ENCODE data around the gene TSPYL4. TPM values are rescaled to one million over a fixed set of nuclear protein-coding genes. Genes with fewer than 3 reads are reported as not detected.

The TSPYL4 gene
- total RNA-seq, 1 experiment from 2014 or later: 15.3 TPM

GRCh38 chr6:116234689-116235088 lies 19.2 kb downstream of the TSPYL4 start (continued):
- TF ChIP-seq FOXK1 (CRISPR knock-in tag; IDR thresholded peaks at IDR 0.05) (no peak), ELF4 (CRISPR knock-in tag; IDR thresholded peaks at IDR 0.05; ENCODE audit: low read depth) (no peak), ZNF423 (CRISPR knock-in tag; IDR thresholded peaks at IDR 0.05) (no peak), ZNF416 (CRISPR knock-in tag; IDR thresholded peaks at IDR 0.05) (no peak)

DNA sequence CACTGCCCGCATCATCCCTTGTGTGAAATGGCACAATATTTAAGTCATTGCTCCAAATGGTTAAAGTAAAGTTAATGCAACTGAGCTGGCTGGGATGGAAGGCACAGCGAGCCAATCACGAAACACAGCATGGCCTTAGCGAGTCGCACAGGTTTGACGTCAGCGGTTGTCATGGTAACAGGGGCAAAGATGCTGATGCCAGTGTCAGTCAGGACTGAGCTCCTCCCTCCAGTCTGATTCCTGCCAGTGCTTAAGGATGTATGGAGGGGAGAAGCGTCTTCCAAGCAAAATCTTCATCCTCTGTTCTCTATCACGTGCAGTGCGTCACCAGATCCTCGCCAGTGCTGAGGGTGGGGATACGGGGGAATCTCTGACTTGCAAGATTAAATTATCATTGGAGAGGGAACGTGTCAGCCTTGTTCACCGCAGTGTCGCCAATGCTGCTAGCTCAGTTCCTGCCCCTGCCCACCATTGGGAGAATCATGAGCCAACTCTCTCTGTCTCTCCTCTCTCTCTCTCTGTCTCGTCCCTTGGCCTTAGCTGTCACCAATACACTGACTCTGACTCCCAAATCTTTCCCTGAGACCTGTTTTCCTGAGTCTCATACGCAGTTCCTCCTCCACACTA lies 24.5 kb downstream of the TSPYL4 start:
- CTCF ChIA-PET: interaction anchor here (0.5 to 2.3 kb wide), 14 partner anchors 10 to 1080 kb away, joined by 3 to 27 read pairs (median 4); partner anchors contain the start of genes RWDD1 and TSPYL4
- DNase-seq (ENCODE audit: low spot score) (peak; percentile 95), ATAC-seq (peak; percentile 99)
- no peaks in the 10 kb centered on the region for H3K27me3 Mint-ChIP-seq (ENCODE audit: low read depth)
- peak overlapping the region; percentile 57 for H3K4me3 Mint-ChIP-seq
- H3K9me3 Mint-ChIP-seq: no peaks in the 10 kb centered on the region
- no peaks in the 10 kb centered on the region for H3K36me3 Mint-ChIP-seq
- peaks cover 10% of the 10 kb centered on the region for H3K4me1 Mint-ChIP-seq
- POLR2A ChIA-PET: interaction anchor here (0.6 to 2.2 kb wide), 5 partner anchors 9 to 341 kb away, joined by 3 to 9 read pairs (median 3); partner anchors contain the start of gene TSPYL4
- peak overlapping the region; percentile 95 for H3K27ac Mint-ChIP-seq
- TF ChIP-seq SP1 (CRISPR knock-in tag; conservative IDR thresholded peaks at IDR 0.05) (peak; percentile 35; the same call in 1 of the 2 replicates), FOXP1 (CRISPR knock-in tag; IDR thresholded peaks at IDR 0.05; ENCODE audit: borderline replicate concordance) (no peak), NR3C1 (CRISPR knock-in tag; conservative IDR thresholded peaks at IDR 0.05; ENCODE audit: low read depth) (no peak), NR2C2 (CRISPR knock-in tag; IDR thresholded peaks at IDR 0.05) (no peak), CREM (CRISPR knock-in tag; IDR thresholded peaks at IDR 0.05) (peak; percentile 97), FOXP4 (CRISPR knock-in tag; IDR thresholded peaks at IDR 0.05) (no peak), MAX (CRISPR knock-in tag; IDR thresholded peaks at IDR 0.05) (0 out of 2 replicates have a peak, but pooled peaks have one; percentile 29), TP53 (CRISPR knock-in tag; IDR thresholded peaks at IDR 0.05) (no peak), ZNF138 (CRISPR knock-in tag; conservative IDR thresholded peaks at IDR 0.05) (no peak), IRF2 (CRISPR knock-in tag; IDR thresholded peaks at IDR 0.05; ENCODE audit: borderline replicate concordance, low read depth) (no peak), ZNF416 (CRISPR knock-in tag; IDR thresholded peaks at IDR 0.05) (no peak), GABPB1 (CRISPR knock-in tag; IDR thresholded peaks at IDR 0.05) (no peak), ZNF671 (CRISPR knock-in tag; IDR thresholded peaks at IDR 0.05) (no peak), ELF4 (CRISPR knock-in tag; IDR thresholded peaks at IDR 0.05; ENCODE audit: low read depth) (no peak), NFATC4 (CRISPR knock-in tag; IDR thresholded peaks at IDR 0.05) (no peak)
- TF ChIP-seq, protein P1, sequence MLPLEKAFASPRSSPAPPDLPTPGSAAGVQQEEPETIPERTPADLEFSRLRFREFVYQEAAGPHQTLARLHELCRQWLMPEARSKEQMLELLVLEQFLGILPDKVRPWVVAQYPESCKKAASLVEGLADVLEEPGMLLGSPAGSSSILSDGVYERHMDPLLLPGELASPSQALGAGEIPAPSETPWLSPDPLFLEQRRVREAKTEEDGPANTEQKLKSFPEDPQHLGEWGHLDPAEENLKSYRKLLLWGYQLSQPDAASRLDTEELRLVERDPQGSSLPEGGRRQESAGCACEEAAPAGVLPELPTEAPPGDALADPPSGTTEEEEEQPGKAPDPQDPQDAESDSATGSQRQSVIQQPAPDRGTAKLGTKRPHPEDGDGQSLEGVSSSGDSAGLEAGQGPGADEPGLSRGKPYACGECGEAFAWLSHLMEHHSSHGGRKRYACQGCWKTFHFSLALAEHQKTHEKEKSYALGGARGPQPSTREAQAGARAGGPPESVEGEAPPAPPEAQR (CRISPR knock-in tag; IDR thresholded peaks at IDR 0.05): no peak
- TF ChIP-seq, protein P2, sequence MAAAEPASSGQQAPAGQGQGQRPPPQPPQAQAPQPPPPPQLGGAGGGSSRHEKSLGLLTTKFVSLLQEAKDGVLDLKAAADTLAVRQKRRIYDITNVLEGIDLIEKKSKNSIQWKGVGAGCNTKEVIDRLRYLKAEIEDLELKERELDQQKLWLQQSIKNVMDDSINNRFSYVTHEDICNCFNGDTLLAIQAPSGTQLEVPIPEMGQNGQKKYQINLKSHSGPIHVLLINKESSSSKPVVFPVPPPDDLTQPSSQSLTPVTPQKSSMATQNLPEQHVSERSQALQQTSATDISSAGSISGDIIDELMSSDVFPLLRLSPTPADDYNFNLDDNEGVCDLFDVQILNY (CRISPR knock-in tag; IDR thresholded peaks at IDR 0.05): no peak
- TF ChIP-seq, protein P3, sequence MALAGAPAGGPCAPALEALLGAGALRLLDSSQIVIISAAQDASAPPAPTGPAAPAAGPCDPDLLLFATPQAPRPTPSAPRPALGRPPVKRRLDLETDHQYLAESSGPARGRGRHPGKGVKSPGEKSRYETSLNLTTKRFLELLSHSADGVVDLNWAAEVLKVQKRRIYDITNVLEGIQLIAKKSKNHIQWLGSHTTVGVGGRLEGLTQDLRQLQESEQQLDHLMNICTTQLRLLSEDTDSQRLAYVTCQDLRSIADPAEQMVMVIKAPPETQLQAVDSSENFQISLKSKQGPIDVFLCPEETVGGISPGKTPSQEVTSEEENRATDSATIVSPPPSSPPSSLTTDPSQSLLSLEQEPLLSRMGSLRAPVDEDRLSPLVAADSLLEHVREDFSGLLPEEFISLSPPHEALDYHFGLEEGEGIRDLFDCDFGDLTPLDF (CRISPR knock-in tag; IDR thresholded peaks at IDR 0.05): no peak
- TF ChIP-seq, protein P4, sequence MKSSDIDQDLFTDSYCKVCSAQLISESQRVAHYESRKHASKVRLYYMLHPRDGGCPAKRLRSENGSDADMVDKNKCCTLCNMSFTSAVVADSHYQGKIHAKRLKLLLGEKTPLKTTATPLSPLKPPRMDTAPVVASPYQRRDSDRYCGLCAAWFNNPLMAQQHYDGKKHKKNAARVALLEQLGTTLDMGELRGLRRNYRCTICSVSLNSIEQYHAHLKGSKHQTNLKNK (CRISPR knock-in tag; IDR thresholded peaks at IDR 0.05): no peak
- TF ChIP-seq, protein P5, sequence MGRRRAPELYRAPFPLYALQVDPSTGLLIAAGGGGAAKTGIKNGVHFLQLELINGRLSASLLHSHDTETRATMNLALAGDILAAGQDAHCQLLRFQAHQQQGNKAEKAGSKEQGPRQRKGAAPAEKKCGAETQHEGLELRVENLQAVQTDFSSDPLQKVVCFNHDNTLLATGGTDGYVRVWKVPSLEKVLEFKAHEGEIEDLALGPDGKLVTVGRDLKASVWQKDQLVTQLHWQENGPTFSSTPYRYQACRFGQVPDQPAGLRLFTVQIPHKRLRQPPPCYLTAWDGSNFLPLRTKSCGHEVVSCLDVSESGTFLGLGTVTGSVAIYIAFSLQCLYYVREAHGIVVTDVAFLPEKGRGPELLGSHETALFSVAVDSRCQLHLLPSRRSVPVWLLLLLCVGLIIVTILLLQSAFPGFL (CRISPR knock-in tag; IDR thresholded peaks at IDR 0.05; ENCODE audit: borderline replicate concordance): no peak
- TF ChIP-seq, protein P6, sequence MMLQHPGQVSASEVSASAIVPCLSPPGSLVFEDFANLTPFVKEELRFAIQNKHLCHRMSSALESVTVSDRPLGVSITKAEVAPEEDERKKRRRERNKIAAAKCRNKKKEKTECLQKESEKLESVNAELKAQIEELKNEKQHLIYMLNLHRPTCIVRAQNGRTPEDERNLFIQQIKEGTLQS (CRISPR knock-in tag; conservative IDR thresholded peaks at IDR 0.05): no peak
- TF ChIP-seq, protein P7, sequence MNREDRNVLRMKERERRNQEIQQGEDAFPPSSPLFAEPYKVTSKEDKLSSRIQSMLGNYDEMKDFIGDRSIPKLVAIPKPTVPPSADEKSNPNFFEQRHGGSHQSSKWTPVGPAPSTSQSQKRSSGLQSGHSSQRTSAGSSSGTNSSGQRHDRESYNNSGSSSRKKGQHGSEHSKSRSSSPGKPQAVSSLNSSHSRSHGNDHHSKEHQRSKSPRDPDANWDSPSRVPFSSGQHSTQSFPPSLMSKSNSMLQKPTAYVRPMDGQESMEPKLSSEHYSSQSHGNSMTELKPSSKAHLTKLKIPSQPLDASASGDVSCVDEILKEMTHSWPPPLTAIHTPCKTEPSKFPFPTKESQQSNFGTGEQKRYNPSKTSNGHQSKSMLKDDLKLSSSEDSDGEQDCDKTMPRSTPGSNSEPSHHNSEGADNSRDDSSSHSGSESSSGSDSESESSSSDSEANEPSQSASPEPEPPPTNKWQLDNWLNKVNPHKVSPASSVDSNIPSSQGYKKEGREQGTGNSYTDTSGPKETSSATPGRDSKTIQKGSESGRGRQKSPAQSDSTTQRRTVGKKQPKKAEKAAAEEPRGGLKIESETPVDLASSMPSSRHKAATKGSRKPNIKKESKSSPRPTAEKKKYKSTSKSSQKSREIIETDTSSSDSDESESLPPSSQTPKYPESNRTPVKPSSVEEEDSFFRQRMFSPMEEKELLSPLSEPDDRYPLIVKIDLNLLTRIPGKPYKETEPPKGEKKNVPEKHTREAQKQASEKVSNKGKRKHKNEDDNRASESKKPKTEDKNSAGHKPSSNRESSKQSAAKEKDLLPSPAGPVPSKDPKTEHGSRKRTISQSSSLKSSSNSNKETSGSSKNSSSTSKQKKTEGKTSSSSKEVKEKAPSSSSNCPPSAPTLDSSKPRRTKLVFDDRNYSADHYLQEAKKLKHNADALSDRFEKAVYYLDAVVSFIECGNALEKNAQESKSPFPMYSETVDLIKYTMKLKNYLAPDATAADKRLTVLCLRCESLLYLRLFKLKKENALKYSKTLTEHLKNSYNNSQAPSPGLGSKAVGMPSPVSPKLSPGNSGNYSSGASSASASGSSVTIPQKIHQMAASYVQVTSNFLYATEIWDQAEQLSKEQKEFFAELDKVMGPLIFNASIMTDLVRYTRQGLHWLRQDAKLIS (CRISPR knock-in tag; IDR thresholded peaks at IDR 0.05; ENCODE audit: borderline replicate concordance): no peak
